ENCODE data around the gene SLC32A1.

- no peak for TF ChIP-seq CTCF (IDR thresholded peaks at IDR 0.05)
- TF ChIP-seq POLR2A (IDR thresholded peaks at IDR 0.05), result no peak
Observed at GRCh38 chr20:38759106-38759505, 34.8 kb downstream of the SLC32A1 start.

Measured in tibial nerve (tissue), 3 donors.